ENCODE results near the gene EIF2B1.

The EIF2B1 gene

GRCh38 chr12:123645380-123645779, 11.9 kb upstream of the EIF2B1 start:
- no peaks in the 10 kb centered on the region for H3K36me3 ChIP-seq (replicated peaks; ENCODE audit: insufficient read depth, low read length)
- TF ChIP-seq EZH2phosphoT487 (IDR thresholded peaks at IDR 0.05; ENCODE audit: low read length) (no peak), CTCF (IDR thresholded peaks at IDR 0.05; ENCODE audit: low read length) (no peak), EZH2 (optimal IDR thresholded peaks at IDR 0.05; ENCODE audit: low read depth, low read length) (no peak)
- H3K4me2 ChIP-seq (ENCODE audit: low read depth, low read length) = no peak overlapping the region
- no peaks in the 10 kb centered on the region for H4K20me1 ChIP-seq (ENCODE audit: insufficient read depth, low read length)
- H3K4me1 ChIP-seq (ENCODE audit: low read length) = no peaks in the 10 kb centered on the region
- H2AFZ ChIP-seq (ENCODE audit: low read length) = no peak overlapping the region
- no peaks in the 10 kb centered on the region for H3K27me3 ChIP-seq (replicated peaks; ENCODE audit: insufficient read depth, low read length)
- H3K4me3 ChIP-seq (ENCODE audit: low read length) = no peak overlapping the region
- H3K9me3 ChIP-seq (replicated peaks; ENCODE audit: insufficient read depth, low read length) = no peaks in the 10 kb centered on the region
- no peaks in the 10 kb centered on the region for H3F3A ChIP-seq (ENCODE audit: insufficient read depth, low read length)
- H3K9me2 ChIP-seq (replicated peaks; ENCODE audit: insufficient read depth, low read length) = no peaks in the 10 kb centered on the region
- DNase-seq = no peak
- no peak overlapping the region for H3K27ac ChIP-seq (ENCODE audit: low read length)
- no peak overlapping the region for H3K9ac ChIP-seq (ENCODE audit: low read length)
- no peaks in the 10 kb centered on the region for H3K79me2 ChIP-seq (ENCODE audit: low read length)

- H3K4me1 ChIP-seq (ENCODE audit: low read length) = no peaks in the 10 kb centered on the region
- no peaks in the 10 kb centered on the region for H3K36me3 ChIP-seq (replicated peaks; ENCODE audit: insufficient read depth, low read length)
- no peak overlapping the region for H3K4me3 ChIP-seq (ENCODE audit: low read length)
- no peak overlapping the region for H2AFZ ChIP-seq (ENCODE audit: low read length)
- H3K27ac ChIP-seq (ENCODE audit: low read length) = no peak overlapping the region
- no peaks in the 10 kb centered on the region for H3F3A ChIP-seq (ENCODE audit: insufficient read depth, low read length)
- no peak overlapping the region for H3K9ac ChIP-seq (ENCODE audit: low read length)
- no peaks in the 10 kb centered on the region for H4K20me1 ChIP-seq (ENCODE audit: insufficient read depth, low read length)
- H3K79me2 ChIP-seq (ENCODE audit: low read length) = no peaks in the 10 kb centered on the region
- H3K9me2 ChIP-seq (replicated peaks; ENCODE audit: insufficient read depth, low read length) = no peaks in the 10 kb centered on the region
- H3K4me2 ChIP-seq (ENCODE audit: low read depth, low read length) = no peak overlapping the region
- no peaks in the 10 kb centered on the region for H3K9me3 ChIP-seq (replicated peaks; ENCODE audit: insufficient read depth, low read length)
- no peaks in the 10 kb centered on the region for H3K27me3 ChIP-seq (replicated peaks; ENCODE audit: insufficient read depth, low read length)
- no peak for DNase-seq
- no peak for TF ChIP-seq EZH2phosphoT487 (IDR thresholded peaks at IDR 0.05; ENCODE audit: low read length)
- TF ChIP-seq CTCF (IDR thresholded peaks at IDR 0.05; ENCODE audit: low read length) = no peak
- no peak for TF ChIP-seq EZH2 (optimal IDR thresholded peaks at IDR 0.05; ENCODE audit: low read depth, low read length)
Measured at GRCh38 chr12:123643911-123644310, 10.4 kb upstream of the EIF2B1 start.

DNA sequence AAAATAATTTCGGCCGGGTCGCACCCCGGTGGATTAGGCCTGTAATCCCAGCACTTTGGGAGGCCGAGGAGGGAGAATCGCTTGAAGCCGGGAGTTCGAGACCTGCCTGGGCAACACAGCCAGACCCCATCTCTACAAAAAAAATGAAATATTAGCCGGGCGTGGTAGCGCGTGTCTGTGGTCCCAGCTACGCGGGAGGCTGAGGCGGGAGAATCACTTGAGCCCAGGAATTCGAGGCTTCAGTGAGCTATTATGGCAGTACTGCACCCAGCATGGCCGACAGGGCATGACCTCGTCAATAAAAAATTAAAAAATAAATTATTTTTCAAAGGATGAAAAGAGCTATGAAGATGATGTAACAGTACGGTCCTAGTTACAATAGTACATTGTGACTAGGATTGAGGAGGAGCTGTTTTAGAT, 666 bp upstream of the EIF2B1 start:
- Histone ChIP-seq H3K79me2 (ENCODE audit: low read length) (peaks cover 30% of the 10 kb centered on the region), H3K27ac (ENCODE audit: low read length) (peak overlapping the region; percentile 57; the same call in 1 of the 2 replicates), H3K9me3 (replicated peaks; ENCODE audit: insufficient read depth, low read length) (no peaks in the 10 kb centered on the region), H2AFZ (ENCODE audit: low read length) (peak overlapping the region; percentile 67; the same call in 1 of the 2 replicates), H4K20me1 (ENCODE audit: insufficient read depth, low read length) (no peaks in the 10 kb centered on the region), H3K27me3 (replicated peaks; ENCODE audit: insufficient read depth, low read length) (no peaks in the 10 kb centered on the region), H3K9ac (ENCODE audit: low read length) (peak overlapping the region; percentile 90), H3F3A (ENCODE audit: insufficient read depth, low read length) (no peaks in the 10 kb centered on the region), H3K4me3 (ENCODE audit: low read length) (peak overlapping the region; percentile 86), H3K4me2 (ENCODE audit: low read depth, low read length) (peak overlapping the region; percentile 76), H3K4me1 (ENCODE audit: low read length) (no peaks in the 10 kb centered on the region), H3K9me2 (replicated peaks; ENCODE audit: insufficient read depth, low read length) (no peaks in the 10 kb centered on the region), H3K36me3 (replicated peaks; ENCODE audit: insufficient read depth, low read length) (no peaks in the 10 kb centered on the region)
- DNase-seq = no peak
- no peak for TF ChIP-seq EZH2 (optimal IDR thresholded peaks at IDR 0.05; ENCODE audit: low read depth, low read length)
- TF ChIP-seq CTCF (IDR thresholded peaks at IDR 0.05; ENCODE audit: low read length) = no peak
- TF ChIP-seq EZH2phosphoT487 (IDR thresholded peaks at IDR 0.05; ENCODE audit: low read length) = no peak

Data from MM.1S (cell line).